Activated T-helper 1 cell treated with anti-CD3 and anti-CD28 coated beads, Interleukin-2, amount 50 U/mL, for 16 hours (primary cell): ENCODE results near the gene TMEM208.

ENCODE experiments used
- DNase-seq, 2 donors: peaks; one replicate each; pipeline ENCODE4 v3.0.0-alpha.2; 2020; ENCODE audit warnings: low read depth in 1 of 2, low spot score in 1 of 2

TMEM208 gene

GRCh38 chr16:67248401-67249177 is 21.7 kb downstream of the TMEM208 start, which contains the start of gene SLC9A5:
TSS of gene SLC9A5 (plus strand) at chr16:67248979. CDS start at chr16:67249015, 36 bp downstream.
- DNase-seq: peak in 1 of 2 donors; percentile 22

- no peak for DNase-seq
Measured at GRCh38 chr16:67249178-67250044, 22.5 kb downstream of the TMEM208 start.

- DNase-seq: no peak
Measured at GRCh38 chr16:67250045-67250327, 23.1 kb downstream of the TMEM208 start.

GRCh38 chr16:67252609-67253497 is 25.9 kb downstream of the TMEM208 start:
- DNase-seq: no peak

GRCh38 chr16:67254801-67255552 is 28.0 kb downstream of the TMEM208 start:
- no peak for DNase-seq

GRCh38 chr16:67255553-67256221 is 28.8 kb downstream of the TMEM208 start:
- DNase-seq: no peak

GRCh38 chr16:67256701-67257230 is 29.8 kb downstream of the TMEM208 start:
- no peak for DNase-seq

GRCh38 chr16:67257486-67258160 is 30.7 kb downstream of the TMEM208 start:
- DNase-seq: no peak

- DNase-seq: no peak
Measured at GRCh38 chr16:67258161-67258835, 31.4 kb downstream of the TMEM208 start.

- DNase-seq: no peak
Measured at GRCh38 chr16:67259705-67260104, 32.8 kb downstream of the TMEM208 start.

GRCh38 chr16:67260426-67261063 is 33.6 kb downstream of the TMEM208 start:
- DNase-seq: no peak

GRCh38 chr16:67263201-67263600 is 36.3 kb downstream of the TMEM208 start:
- DNase-seq: no peak

GRCh38 chr16:67264277-67264676 is 37.3 kb downstream of the TMEM208 start:
- DNase-seq: no peak

- DNase-seq: no peak
Measured at GRCh38 chr16:67264866-67265265, 37.9 kb downstream of the TMEM208 start.

GRCh38 chr16:67265834-67266233 is 38.9 kb downstream of the TMEM208 start:
- no peak for DNase-seq

- no peak for DNase-seq
Measured at GRCh38 chr16:67268136-67268579, 41.2 kb downstream of the TMEM208 start.

- no peak for DNase-seq
Measured at GRCh38 chr16:67269766-67270165, 42.8 kb downstream of the TMEM208 start.

GRCh38 chr16:67270931-67271338 is 44.0 kb downstream of the TMEM208 start:
- DNase-seq: no peak
